Umbilical cord (tissue), 2 donors: ENCODE measurements around the gene AK9. TPM values are rescaled to one million over a fixed set of nuclear protein-coding genes. Genes with fewer than 3 reads are reported as not detected.
"Not testable (repeated sequence)": the region's sequence is repeated elsewhere in the genome, so short reads cannot be mapped to it uniquely, and the experiment has no call there.

Experiments
- DNase-seq: peaks from one replicate; pipeline ENCODE4 v3.0.0-alpha.2; 2015; ENCODE audit warnings: low spot score
- total RNA-seq: library from RNA; depleted of rRNA; stranded (reverse); fragments of >200 nt; gene quantifications from one replicate; pipeline ENCODE4 v1.2.3, GENCODE V29; 2014; ENCODE audit warnings: low replicate concordance; ENCODE audit not compliant: insufficient read depth

Gene AK9
- total RNA-seq, result 18.5 TPM

- peak; percentile 97 for DNase-seq
Measured at GRCh38 chr6:109690737-109691621, at the start of gene AK9, which contains the start of gene FIG4. TSS of gene AK9 (minus strand) at chr6:109691202. CDS start at chr6:109675745, 15,457 bp downstream. TSS of gene FIG4 (plus strand) at chr6:109691296. CDS start at chr6:109691436, 140 bp downstream.

- no peak for DNase-seq
Measured at GRCh38 chr6:109740787-109741186, 49.8 kb upstream of the AK9 start.

- DNase-seq, result no peak
Measured at GRCh38 chr6:109739686-109740085, 48.7 kb upstream of the AK9 start.

GRCh38 chr6:109738667-109739066 lies 47.7 kb upstream of the AK9 start:
- DNase-seq, result no peak

- DNase-seq, result no peak
Measured at GRCh38 chr6:109738255-109738654, 47.3 kb upstream of the AK9 start.

GRCh38 chr6:109736273-109737025 lies 45.4 kb upstream of the AK9 start:
- DNase-seq, result no peak

- not testable (repeated sequence) for DNase-seq
Measured at GRCh38 chr6:109725250-109725649, 34.2 kb upstream of the AK9 start.

- DNase-seq, result no peak
Measured at GRCh38 chr6:109722564-109723254, 31.7 kb upstream of the AK9 start.

- no peak for DNase-seq
Measured at GRCh38 chr6:109722011-109722410, 31.0 kb upstream of the AK9 start.

- no peak for DNase-seq
Measured at GRCh38 chr6:109720311-109720710, 29.3 kb upstream of the AK9 start.

GRCh38 chr6:109718991-109719390 lies 28.0 kb upstream of the AK9 start:
- no peak for DNase-seq

- DNase-seq, result no peak
Measured at GRCh38 chr6:109717971-109718370, 27.0 kb upstream of the AK9 start.

- no peak for DNase-seq
Measured at GRCh38 chr6:109715616-109716015, 24.6 kb upstream of the AK9 start.

GRCh38 chr6:109714611-109715010 lies 23.6 kb upstream of the AK9 start:
- DNase-seq, result no peak

GRCh38 chr6:109714166-109714565 lies 23.2 kb upstream of the AK9 start:
- no peak for DNase-seq

- DNase-seq, result no peak
Measured at GRCh38 chr6:109713097-109713496, 22.1 kb upstream of the AK9 start.

- not testable (repeated sequence) for DNase-seq
Measured at GRCh38 chr6:109708099-109708498, 17.1 kb upstream of the AK9 start.

GRCh38 chr6:109706513-109706912 lies 15.5 kb upstream of the AK9 start:
- DNase-seq, result no peak

- peak; percentile 92 for DNase-seq
Measured at GRCh38 chr6:109705258-109705657, 14.3 kb upstream of the AK9 start.

- no peak for DNase-seq
Measured at GRCh38 chr6:109702791-109703190, 11.8 kb upstream of the AK9 start.

- no peak for DNase-seq
Measured at GRCh38 chr6:109701774-109702173, 10.8 kb upstream of the AK9 start.

- DNase-seq, result no peak
Measured at GRCh38 chr6:109701221-109701620, 10.2 kb upstream of the AK9 start.
